ENCODE data around the gene DVL2. TPM values are rescaled to one million over a fixed set of nuclear protein-coding genes. Genes with fewer than 3 reads are reported as not detected.

DVL2 gene
- total and polyA plus RNA-seq, 2 donors (not counting 1 experiment from before 2014, with no cell fraction given), result 8.1 to 91.8 TPM

- Histone ChIP-seq H3K36me3 (ENCODE audit: control insufficient read depth, insufficient read depth, low read length) (peaks cover 17% of the 10 kb centered on the region), H3K9ac (ENCODE audit: insufficient read depth, low read length) (no peak overlapping the region), H3K9me3 (ENCODE audit: control insufficient read depth, insufficient read depth, low read depth, low read length) (no peaks in the 10 kb centered on the region), H3K27me3 (ENCODE audit: control insufficient read depth, insufficient read depth, low read length) (no peaks in the 10 kb centered on the region), H2AFZ (ENCODE audit: low read length) (no peak overlapping the region), H3K4me1 (ENCODE audit: control insufficient read depth, extremely low read depth, insufficient read depth, low read length) (no peaks in the 10 kb centered on the region), H3K4me3 (replicated peaks in 1 of 4; ENCODE audit: control extremely low read depth in 1 of 4, insufficient read depth in 1 of 4, low read depth in 3 of 4, low read length in 4 of 4) (no peak overlapping the region), H3K27ac (ENCODE audit: insufficient read depth, low read length) (no peak overlapping the region), H4K20me1 (ENCODE audit: control insufficient read depth, extremely low read depth, insufficient read depth, low read length) (no peaks in the 10 kb centered on the region), H3K79me2 (ENCODE audit: control insufficient read depth, insufficient read depth, low read length) (no peaks in the 10 kb centered on the region), H3K4me2 (ENCODE audit: extremely low read depth, insufficient read depth, low read length) (no peak overlapping the region)
- TF ChIP-seq CTCF (conservative IDR thresholded peaks at IDR 0.05 in 1 of 2, IDR thresholded peaks at IDR 0.05 in 1 of 2; ENCODE audit: low read depth in 1 of 2, low read length in 2 of 2) (no peak), EZH2 (IDR thresholded peaks at IDR 0.05; ENCODE audit: low read length, missing control alignments) (no peak)
- DNase-seq (ENCODE audit: low read depth in 2 of 2), result no peak
Observed at GRCh38 chr17:7192271-7192937, 41.9 kb downstream of the DVL2 start.

GRCh38 chr17:7191571-7192270 is 42.6 kb downstream of the DVL2 start:
- H3K4me1 ChIP-seq (ENCODE audit: control insufficient read depth, extremely low read depth, insufficient read depth, low read length), result no peaks in the 10 kb centered on the region
- DNase-seq (ENCODE audit: low read depth in 2 of 2), result peak in 1 of 2 donors; percentile 21
- no peaks in the 10 kb centered on the region for H4K20me1 ChIP-seq (ENCODE audit: control insufficient read depth, extremely low read depth, insufficient read depth, low read length)
- no peak overlapping the region for H3K4me3 ChIP-seq (replicated peaks in 1 of 4; ENCODE audit: control extremely low read depth in 1 of 4, insufficient read depth in 1 of 4, low read depth in 3 of 4, low read length in 4 of 4)
- H3K9me3 ChIP-seq (ENCODE audit: control insufficient read depth, insufficient read depth, low read depth, low read length), result no peaks in the 10 kb centered on the region
- no peak overlapping the region for H3K4me2 ChIP-seq (ENCODE audit: extremely low read depth, insufficient read depth, low read length)
- no peak for TF ChIP-seq EZH2 (IDR thresholded peaks at IDR 0.05; ENCODE audit: low read length, missing control alignments)
- no peak for TF ChIP-seq CTCF (conservative IDR thresholded peaks at IDR 0.05 in 1 of 2, IDR thresholded peaks at IDR 0.05 in 1 of 2; ENCODE audit: low read depth in 1 of 2, low read length in 2 of 2)
- no peak overlapping the region for H2AFZ ChIP-seq (ENCODE audit: low read length)
- H3K27ac ChIP-seq (ENCODE audit: insufficient read depth, low read length), result no peak overlapping the region
- H3K27me3 ChIP-seq (ENCODE audit: control insufficient read depth, insufficient read depth, low read length), result no peaks in the 10 kb centered on the region
- no peak overlapping the region for H3K9ac ChIP-seq (ENCODE audit: insufficient read depth, low read length)
- H3K79me2 ChIP-seq (ENCODE audit: control insufficient read depth, insufficient read depth, low read length), result no peaks in the 10 kb centered on the region
- peaks cover 17% of the 10 kb centered on the region for H3K36me3 ChIP-seq (ENCODE audit: control insufficient read depth, insufficient read depth, low read length)

GRCh38 chr17:7191069-7191468 is 43.2 kb downstream of the DVL2 start:
- H4K20me1 ChIP-seq (ENCODE audit: control insufficient read depth, extremely low read depth, insufficient read depth, low read length), result no peaks in the 10 kb centered on the region
- TF ChIP-seq CTCF (conservative IDR thresholded peaks at IDR 0.05 in 1 of 2, IDR thresholded peaks at IDR 0.05 in 1 of 2; ENCODE audit: low read depth in 1 of 2, low read length in 2 of 2) (no peak), EZH2 (IDR thresholded peaks at IDR 0.05; ENCODE audit: low read length, missing control alignments) (no peak)
- H3K79me2 ChIP-seq (ENCODE audit: control insufficient read depth, insufficient read depth, low read length), result no peaks in the 10 kb centered on the region
- no peaks in the 10 kb centered on the region for H3K27me3 ChIP-seq (ENCODE audit: control insufficient read depth, insufficient read depth, low read length)
- no peak for DNase-seq (ENCODE audit: low read depth in 2 of 2)
- H2AFZ ChIP-seq (ENCODE audit: low read length), result no peak overlapping the region
- H3K4me1 ChIP-seq (ENCODE audit: control insufficient read depth, extremely low read depth, insufficient read depth, low read length), result no peaks in the 10 kb centered on the region
- peaks cover 13% of the 10 kb centered on the region for H3K36me3 ChIP-seq (ENCODE audit: control insufficient read depth, insufficient read depth, low read length)
- no peak overlapping the region for H3K4me2 ChIP-seq (ENCODE audit: extremely low read depth, insufficient read depth, low read length)
- H3K9ac ChIP-seq (ENCODE audit: insufficient read depth, low read length), result no peak overlapping the region
- H3K4me3 ChIP-seq (replicated peaks in 1 of 4; ENCODE audit: control extremely low read depth in 1 of 4, insufficient read depth in 1 of 4, low read depth in 3 of 4, low read length in 4 of 4), result no peak overlapping the region
- no peaks in the 10 kb centered on the region for H3K9me3 ChIP-seq (ENCODE audit: control insufficient read depth, insufficient read depth, low read depth, low read length)
- no peak overlapping the region for H3K27ac ChIP-seq (ENCODE audit: insufficient read depth, low read length)
